ENCODE data around the gene EXOC7.

The EXOC7 gene

GRCh38 chr17:76120658-76121008 lies 17.0 kb upstream of the EXOC7 start:
- no peak for DNase-seq (ENCODE audit: low read depth, low spot score)

DNA sequence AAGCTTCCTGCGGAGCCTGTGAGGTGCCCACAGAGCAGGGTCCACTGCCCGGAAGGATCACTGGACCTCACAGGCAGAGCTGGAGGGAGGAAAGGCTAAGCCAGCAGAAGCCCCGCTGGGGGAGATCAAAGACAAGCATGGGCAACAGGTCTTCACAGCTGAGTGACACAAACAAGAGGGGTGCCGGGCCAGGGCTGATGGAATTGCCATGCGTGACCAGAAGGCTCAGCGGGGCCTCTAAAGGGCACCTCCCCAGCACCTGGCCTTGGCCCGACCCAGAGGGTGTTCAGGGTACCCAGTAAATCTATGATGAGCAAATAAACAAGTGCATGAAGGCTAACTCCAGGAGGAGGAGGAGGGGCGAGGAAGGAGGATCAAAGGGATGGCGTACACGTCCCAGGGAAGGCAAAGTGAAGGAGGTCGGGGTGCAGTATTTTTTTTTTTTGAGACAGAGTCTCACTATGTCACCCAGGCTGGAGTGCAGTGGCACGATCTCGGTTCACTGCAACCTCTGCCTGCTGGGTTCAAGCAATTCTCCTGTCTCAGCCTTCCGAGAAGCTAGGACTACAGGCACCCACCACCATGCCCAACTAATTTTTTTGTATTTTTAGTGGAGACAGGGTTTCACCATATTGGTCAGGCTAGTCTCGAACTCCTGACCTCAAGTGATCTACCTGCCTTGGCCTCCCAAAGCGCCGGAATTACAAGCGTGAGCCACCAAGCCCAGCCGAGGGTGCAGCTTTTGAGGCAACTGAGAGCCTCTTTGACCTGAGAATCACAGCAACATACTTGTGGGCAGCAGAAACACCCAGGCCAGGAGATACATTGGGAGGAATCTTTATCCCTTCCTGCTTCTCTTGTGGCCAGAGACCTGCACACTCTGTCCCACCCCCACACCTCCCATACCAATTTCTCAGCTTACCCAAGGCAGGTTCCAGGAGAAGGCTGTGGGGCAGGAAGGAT lies 16.1 kb upstream of the EXOC7 start:
- DNase-seq (ENCODE audit: low read depth, low spot score): no peak

DNA sequence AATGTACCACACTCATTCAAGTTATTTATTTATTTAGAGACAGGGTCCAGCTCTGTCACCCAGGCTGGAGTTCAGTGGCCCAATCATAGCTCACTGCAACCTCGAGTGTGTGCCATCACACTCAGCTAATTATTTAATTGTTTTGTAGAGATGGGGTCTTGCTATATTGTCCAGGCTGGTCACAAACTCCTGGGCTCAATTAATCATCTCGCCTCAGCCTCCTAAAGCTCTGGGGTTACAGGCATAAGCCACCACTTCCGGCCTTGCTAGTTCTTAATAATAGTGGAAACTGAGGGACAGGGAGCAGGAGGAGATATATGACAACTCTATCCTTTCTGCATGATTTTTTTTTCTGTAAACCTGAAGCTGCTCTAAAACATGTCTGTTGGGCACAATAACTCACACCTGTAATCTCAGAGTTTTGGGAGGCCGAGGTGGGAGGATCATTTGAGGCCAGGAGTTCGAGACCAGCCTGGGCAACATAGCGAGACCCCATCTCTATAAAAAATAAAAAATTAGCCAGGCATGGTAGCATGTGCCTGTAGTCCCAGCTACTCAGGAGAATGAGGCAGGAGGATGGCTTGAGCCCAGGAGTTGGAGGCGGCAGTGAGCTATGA lies 11.7 kb upstream of the EXOC7 start:
- DNase-seq (ENCODE audit: low read depth, low spot score): no peak

DNA sequence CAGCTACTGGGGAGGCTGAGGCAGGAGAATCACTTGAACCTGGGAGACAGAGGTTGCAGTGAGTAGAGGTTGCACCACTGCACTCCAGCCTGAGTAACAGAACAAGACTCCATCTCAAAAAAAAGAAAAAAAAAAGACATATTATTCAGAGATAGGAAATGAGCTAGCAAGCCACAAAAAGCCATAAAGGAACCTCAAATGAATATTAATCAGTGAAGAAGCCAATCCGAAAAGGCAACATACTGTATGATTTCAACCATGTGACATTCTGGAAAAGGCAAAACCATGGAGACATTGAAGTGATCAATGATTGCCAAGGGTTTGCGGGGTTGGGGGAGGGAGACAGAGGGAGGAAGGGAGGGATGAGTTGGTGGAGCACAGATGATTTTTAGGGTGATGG lies 8.4 kb upstream of the EXOC7 start:
- DNase-seq (ENCODE audit: low read depth, low spot score): no peak

- no peak for DNase-seq (ENCODE audit: low read depth, low spot score)
Measured at GRCh38 chr17:76107509-76107908, 3.9 kb upstream of the EXOC7 start.

- DNase-seq (ENCODE audit: low read depth, low spot score): no peak
Measured at GRCh38 chr17:76106703-76107102, 3.1 kb upstream of the EXOC7 start.

DNA sequence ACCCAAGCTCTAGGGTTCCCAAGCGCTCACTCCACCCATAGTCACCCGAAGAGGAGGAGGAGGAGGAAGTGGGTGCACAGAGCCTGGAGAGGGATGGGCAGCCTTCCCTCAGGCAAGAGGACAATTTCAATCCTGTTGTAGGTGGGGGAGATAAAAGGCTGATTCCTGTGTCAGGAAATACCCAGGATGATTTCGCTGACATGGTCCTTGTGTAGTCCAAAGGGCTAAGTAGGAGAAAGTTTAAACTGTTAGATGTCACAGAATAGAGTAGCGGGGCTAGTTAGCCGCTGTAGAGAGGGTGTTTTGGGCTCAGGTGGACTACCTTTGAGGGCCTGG lies 1.3 kb upstream of the EXOC7 start:
- no peak for DNase-seq (ENCODE audit: low read depth, low spot score)

DNA sequence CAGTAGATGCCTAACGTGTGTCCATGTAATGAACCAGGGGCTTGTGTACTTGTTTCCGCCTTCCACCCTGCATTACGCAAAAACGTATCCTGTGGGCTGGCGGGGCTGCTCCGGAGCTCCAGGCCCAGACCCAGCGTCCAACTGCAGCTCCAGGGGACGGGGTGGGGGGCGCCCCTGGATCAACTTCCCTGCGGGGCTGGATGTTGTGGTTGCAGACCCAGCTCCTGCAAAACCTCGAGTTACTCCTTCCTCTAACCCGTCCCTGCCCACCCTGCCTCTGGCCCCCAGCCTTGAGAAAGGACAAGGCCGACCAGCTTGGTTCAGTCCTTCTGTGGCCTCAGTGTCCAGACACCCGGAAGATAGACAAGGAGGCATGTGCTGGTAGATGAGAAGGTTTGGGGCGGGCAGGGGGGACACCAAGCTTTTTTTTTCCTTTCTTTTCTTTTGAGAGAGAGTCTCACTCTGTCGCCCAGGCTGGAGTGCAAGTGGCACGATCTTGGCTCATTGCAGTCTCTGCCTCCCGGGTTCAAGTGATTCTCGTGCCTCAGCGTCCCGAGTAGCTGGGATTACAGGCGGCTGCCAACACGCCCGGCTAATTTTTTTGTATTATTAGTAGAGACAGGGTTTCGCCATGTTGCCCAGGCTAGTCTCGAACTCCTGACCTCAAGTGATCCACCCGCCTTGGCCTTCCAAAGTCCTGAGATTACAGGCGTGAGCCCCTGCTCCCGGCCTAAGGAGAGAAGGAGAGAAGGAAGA lies 731 bp upstream of the EXOC7 start:
- no peak for DNase-seq (ENCODE audit: low read depth, low spot score)

- no peak for DNase-seq (ENCODE audit: low read depth, low spot score)
Measured at GRCh38 chr17:76102944-76103273, 678 bp downstream of the EXOC7 start.

DNA sequence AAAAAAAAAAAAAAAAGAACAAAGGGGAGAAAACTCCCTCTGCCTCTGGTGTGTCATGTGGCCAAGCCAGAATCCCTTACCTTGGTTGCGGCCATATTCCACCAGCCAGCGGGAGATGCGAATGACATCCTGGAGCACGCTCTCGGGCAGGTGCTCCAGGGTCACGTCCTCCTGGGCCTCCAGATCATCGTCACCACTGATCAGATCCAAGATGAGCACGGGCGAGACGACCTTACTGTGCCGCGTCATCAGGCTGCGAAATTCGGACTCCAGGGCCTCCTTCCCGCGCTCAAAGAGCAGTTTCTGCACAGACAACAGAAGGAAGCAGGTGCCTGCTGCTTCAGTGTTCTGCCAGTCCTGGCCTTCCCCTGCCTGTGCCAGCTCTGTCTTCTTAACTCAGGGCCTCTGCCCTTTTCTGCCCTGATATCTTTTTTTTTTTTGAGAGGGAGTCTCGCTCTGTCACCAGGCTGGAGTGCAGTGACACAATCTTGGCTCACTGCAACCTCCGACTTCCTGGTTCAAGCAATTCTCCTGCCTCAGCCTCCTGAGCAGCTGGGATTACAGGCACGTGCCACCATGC lies 5.8 kb downstream of the EXOC7 start:
- no peak for DNase-seq (ENCODE audit: low read depth, low spot score)

GRCh38 chr17:76095943-76096342 lies 7.6 kb downstream of the EXOC7 start:
- no peak for DNase-seq (ENCODE audit: low read depth, low spot score)

DNA sequence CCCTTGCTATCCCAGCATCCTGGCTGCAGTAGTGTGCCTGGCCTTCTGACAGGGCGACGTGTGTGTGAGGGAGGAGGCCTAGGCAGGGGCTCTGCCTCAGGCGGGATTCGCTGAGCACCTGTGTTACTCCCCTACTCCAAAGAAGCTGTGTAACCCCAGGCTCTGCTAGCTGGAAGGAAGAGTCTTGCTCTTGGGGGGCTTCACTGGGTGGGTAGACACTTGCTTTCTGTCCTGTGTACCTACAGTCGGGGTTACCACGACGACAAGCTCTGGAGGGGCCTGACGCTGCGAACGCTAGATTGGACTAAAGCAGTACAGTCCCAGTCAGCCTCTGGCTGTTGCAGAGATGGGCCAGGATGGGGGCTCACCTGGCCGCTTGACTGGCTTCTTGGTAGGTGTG lies 9.5 kb downstream of the EXOC7 start:
- DNase-seq (ENCODE audit: low read depth, low spot score): no peak

GRCh38 chr17:76092526-76093413 lies 10.8 kb downstream of the EXOC7 start:
- DNase-seq (ENCODE audit: low read depth, low spot score): no peak

DNA sequence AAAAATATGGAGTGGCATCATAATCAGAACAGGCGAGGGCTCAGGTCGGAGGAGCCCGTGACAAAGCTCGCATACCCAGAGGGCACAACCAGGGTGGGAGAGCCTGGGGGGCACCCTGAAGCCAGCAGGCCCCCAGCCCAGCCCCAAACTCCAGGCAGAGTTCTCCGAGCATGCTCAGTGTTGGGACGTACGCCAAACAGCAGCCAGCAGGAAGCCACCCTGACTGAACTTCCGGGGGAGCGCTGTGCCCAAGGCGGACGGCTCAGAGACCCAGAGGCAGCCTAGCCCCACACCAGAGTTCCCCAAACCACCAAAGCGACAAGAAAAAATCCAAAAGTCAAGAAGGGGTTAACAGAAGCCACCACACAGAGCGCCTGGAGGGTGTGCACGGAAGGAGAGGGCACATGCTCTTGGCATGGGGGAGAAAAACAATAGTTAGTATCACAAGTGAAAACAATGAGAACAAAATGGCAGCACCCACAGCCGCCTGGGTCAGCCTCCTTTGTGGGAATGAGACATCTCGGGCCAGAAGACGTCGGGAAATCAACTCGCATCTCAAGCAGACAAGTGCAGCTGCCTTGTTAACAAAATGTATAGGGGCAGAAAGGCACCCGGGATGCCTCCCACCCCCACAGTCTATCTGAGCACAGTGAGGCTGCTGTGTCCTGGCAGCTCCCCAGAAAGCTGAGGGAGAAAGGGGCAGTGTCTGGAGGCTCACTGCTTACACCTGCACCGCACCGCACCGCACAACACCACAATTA lies 11.9 kb downstream of the EXOC7 start:
- no peak for DNase-seq (ENCODE audit: low read depth, low spot score)

GRCh38 chr17:76090517-76091129 lies 13.0 kb downstream of the EXOC7 start:
- no peak for DNase-seq (ENCODE audit: low read depth, low spot score)

DNA sequence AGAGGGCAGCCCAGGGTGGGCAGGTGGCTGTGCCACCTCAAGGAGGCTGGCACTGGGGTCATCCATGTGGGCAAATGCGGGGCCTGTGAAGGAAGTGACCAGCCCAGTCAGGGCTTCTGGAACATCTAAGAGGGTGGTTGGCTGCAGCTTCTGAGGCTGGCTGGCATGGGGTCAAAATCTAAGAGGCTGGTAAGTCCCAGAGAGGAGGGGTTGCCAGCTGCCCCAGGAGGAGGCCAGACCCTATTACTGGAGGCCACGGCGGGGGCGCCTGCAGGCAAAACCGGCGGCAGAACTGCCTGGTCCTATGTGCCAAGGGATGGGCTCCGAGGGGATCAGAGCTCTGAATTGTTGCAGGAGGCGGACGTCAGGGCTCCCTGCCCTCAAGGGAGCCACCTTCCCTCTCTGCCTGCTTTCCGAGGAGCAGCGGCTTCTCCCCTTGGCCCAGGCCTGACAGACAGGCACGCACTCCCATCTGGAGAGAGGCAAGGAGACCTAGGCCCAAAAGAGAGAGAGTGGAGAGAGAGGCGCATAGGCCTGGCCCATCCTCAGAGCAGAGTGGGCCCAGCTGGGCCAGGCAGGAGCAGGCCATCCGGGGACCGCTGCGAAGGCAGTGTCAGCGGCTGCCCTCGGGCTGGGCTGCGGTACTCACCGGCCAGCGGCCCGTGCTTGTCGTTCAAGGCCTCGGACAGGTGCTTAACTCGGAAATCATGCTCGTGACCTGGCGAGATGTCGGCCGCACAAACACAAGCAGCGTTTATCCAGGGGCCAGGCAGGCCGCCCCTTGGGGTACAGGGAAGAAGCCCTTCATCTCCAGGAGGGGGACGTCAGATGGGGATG lies 13.7 kb downstream of the EXOC7 start:
- DNase-seq (ENCODE audit: low read depth, low spot score): no peak

- DNase-seq (ENCODE audit: low read depth, low spot score): no peak
Measured at GRCh38 chr17:76088868-76089576, 14.6 kb downstream of the EXOC7 start.

DNA sequence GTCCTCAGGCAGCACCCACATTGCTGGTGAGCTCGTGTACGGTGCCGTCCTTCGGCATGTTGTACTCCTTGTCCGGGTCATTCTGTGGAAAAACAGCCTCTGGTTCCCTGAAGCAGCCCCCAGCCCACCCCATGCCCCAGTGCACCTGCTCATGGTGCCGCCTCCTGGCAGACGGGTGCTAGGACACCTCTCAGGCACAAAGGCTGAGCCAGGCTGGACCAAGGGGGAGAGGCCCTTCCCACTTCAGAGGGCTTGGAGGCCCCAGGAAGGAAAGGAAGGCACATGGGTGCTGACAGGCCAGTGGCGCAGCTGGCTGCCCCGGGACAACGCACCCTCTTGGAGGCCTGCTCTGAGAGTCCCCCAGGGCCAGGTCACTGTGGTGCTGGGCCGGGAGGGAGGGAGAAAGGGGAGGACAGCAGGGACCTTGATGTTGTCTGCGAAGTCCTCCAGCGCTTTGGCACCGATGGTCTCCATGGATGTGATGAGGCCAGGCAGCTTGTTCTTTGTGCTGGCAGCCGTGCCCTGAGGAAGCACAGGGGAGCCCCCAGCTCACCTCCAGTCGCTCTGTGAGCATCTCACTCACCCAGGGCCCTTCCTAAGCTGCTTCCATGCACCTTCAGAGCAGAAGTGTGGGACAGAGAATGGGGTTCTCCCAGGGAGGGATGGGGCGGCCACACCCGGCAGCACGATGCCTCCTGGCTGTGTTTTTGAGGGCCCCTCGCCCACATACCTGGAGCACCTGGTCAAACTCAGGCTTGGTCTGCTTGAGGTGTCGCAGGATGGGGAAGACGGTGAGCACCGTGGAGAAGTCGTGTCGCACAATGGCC lies 15.3 kb downstream of the EXOC7 start:
- DNase-seq (ENCODE audit: low read depth, low spot score): no peak

All from iPS DF 19.7 (cell line).